Measurements from ENCODE around the gene UBE2G1. TPM values are rescaled to one million over a fixed set of nuclear protein-coding genes. Genes with fewer than 3 reads are reported as not detected.

The UBE2G1 gene
- total RNA-seq, 4 donors from 2014 or later: 52.5 to 88.2 (median 73.5) TPM

GRCh38 chr17:4220655-4221054, 145.8 kb downstream of the UBE2G1 start:
- intact Hi-C loops (cut with DNase I): no loop called here
- Histone ChIP-seq H3K9me3 (no peaks in the 10 kb centered on the region), H3K27ac (peak overlapping the region in 3 of 4 donors; percentile 45 to 65 (median 53)), H3K36me3 (peaks cover 4 to 53% (median 4%) of the 10 kb centered on the region in 3 donors), H3K27me3 (no peaks in the 10 kb centered on the region), H3K4me3 (no peak overlapping the region), H3K4me1 (peaks cover 0 to 24% (median 11%) of the 10 kb centered on the region in 3 donors)
- WGBS, 2 donors: 71 to 76% methylated on average over 7 of the region's 7 CpGs
- no peak for TF ChIP-seq CTCF (IDR thresholded peaks at IDR 0.05)
- no peak for TF ChIP-seq POLR2A (IDR thresholded peaks at IDR 0.05)
- no peak for DNase-seq

Small RNA genes within 50 kb of the gene (small RNA-seq; reads per million reads assigned to genes)
- gene RN7SL774P: 0 reads per million in 4 donors

Other genes with a start within 250 kb of the UBE2G1 start
- 10 to 100 TPM; 24.8 to 72.9 (median 36.4) TPM for gene ZZEF1, start 223.6 kb downstream of the UBE2G1 start, total RNA-seq
- gene CYB5D2, start 223.5 kb downstream of the UBE2G1 start, total RNA-seq: 10 to 100 TPM; 15.4 to 21.0 (median 18.3) TPM
- 10 to 100 TPM; 21.0 to 34.7 (median 26.4) TPM for gene ANKFY1, start 102.7 kb downstream of the UBE2G1 start, total RNA-seq
- under 1 TPM in 1 of 4 donors, not detected in 3; 0.27 TPM for gene SPNS3, start 67.3 kb upstream of the UBE2G1 start, total RNA-seq
- gene SPNS2, start 132.2 kb upstream of the UBE2G1 start, total RNA-seq: 10 to 100 TPM; 36.8 to 66.6 (median 47.6) TPM
- 10 to 100 TPM; 32.4 to 70.0 (median 54.4) TPM for gene MYBBP1A, start 188.7 kb upstream of the UBE2G1 start, total RNA-seq
- gene GGT6, start 193.9 kb upstream of the UBE2G1 start, total RNA-seq: 100 to 1,000 TPM in 1 of 4 donors, 10 to 100 TPM in 3; 46.0 to 141 (median 68.5) TPM
- gene SMTNL2, start 217.9 kb upstream of the UBE2G1 start, total RNA-seq: under 1 TPM; 0.41 to 0.76 (median 0.69) TPM

Data from esophagus squamous epithelium (tissue), 5 donors.